ENCODE data around the gene ZG16. TPM values are rescaled to one million over a fixed set of nuclear protein-coding genes. Genes with fewer than 3 reads are reported as not detected.

The ZG16 gene
- total and polyA plus RNA-seq, 12 donors, result 0.01 TPM; not detected in 11

DNA sequence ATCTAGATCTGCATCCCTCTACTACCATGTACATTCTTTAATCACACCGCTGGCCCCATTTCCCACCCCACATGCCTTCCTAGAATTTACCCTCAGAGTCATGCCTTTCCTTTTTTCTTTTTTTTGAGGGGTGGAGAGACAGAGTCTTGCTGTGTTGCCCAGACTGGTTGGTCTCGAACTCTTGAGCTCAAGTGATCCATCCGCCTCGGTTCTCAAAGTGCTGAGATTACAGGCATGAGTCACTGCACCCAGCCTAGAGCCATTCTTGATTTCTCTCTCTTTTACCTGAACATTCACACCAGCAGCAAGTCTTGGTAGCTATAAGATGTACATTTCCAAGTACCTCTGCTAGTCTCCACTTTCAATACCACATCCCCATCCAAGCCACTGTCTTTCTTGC is 40.0 kb downstream of the ZG16 start:
- Histone ChIP-seq H3K27ac (peak overlapping the region in 2 of 10 donors; percentile 2 to 96), H3K4me3 (no peak overlapping the region), H3K4me1 (peaks cover 18 to 80% (median 67%) of the 10 kb centered on the region in 9 donors), H3K9me3 (no peaks in the 10 kb centered on the region), H3K36me3 (peaks cover 0 to 30% (median 0%) of the 10 kb centered on the region in 9 donors), H3K27me3 (no peaks in the 10 kb centered on the region)
- ATAC-seq (no peak), DNase-seq (no peak)
- 91% methylated on average over 4 of the region's 4 CpGs for WGBS, 2 donors
- intact Hi-C loops (cut with DNase I), result loop anchor here in 6 of 10 donors (5.0 to 10.0 kb wide), 5 partner anchors 44 to 837 kb away; partner anchors contain the start of genes CDIPT (in 4 of the 6), FBRS (in 1 of the 6), HIRIP3 (in 1 of the 6) and INO80E (in 1 of the 6)
- TF ChIP-seq, protein P1, sequence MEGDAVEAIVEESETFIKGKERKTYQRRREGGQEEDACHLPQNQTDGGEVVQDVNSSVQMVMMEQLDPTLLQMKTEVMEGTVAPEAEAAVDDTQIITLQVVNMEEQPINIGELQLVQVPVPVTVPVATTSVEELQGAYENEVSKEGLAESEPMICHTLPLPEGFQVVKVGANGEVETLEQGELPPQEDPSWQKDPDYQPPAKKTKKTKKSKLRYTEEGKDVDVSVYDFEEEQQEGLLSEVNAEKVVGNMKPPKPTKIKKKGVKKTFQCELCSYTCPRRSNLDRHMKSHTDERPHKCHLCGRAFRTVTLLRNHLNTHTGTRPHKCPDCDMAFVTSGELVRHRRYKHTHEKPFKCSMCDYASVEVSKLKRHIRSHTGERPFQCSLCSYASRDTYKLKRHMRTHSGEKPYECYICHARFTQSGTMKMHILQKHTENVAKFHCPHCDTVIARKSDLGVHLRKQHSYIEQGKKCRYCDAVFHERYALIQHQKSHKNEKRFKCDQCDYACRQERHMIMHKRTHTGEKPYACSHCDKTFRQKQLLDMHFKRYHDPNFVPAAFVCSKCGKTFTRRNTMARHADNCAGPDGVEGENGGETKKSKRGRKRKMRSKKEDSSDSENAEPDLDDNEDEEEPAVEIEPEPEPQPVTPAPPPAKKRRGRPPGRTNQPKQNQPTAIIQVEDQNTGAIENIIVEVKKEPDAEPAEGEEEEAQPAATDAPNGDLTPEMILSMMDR (IDR thresholded peaks at IDR 0.05), result no peak

GRCh38 chr16:29819506-29819905 is 41.5 kb downstream of the ZG16 start:
- ATAC-seq (no peak), DNase-seq (no peak)
- Histone ChIP-seq H3K27me3 (no peaks in the 10 kb centered on the region), H3K9me3 (no peaks in the 10 kb centered on the region), H3K4me1 (peaks cover 18 to 83% (median 74%) of the 10 kb centered on the region in 9 donors), H3K27ac (peak overlapping the region in 5 of 10 donors; percentile 75 to 94 (median 88)), H3K4me3 (peak overlapping the region in 3 of 10 donors; percentile 67 to 81 (median 76)), H3K36me3 (peaks cover 0 to 35% (median 0%) of the 10 kb centered on the region in 9 donors)
- 83 to 85% methylated on average over 15 of the region's 15 CpGs for WGBS, 2 donors
- intact Hi-C loops (cut with DNase I), result loop anchor here in 6 of 10 donors (5.0 to 10.0 kb wide), 5 partner anchors 43 to 835 kb away; partner anchors contain the start of genes CDIPT (in 4 of the 6), FBRS (in 1 of the 6), HIRIP3 (in 1 of the 6) and INO80E (in 1 of the 6)
- TF ChIP-seq, protein P1 (IDR thresholded peaks at IDR 0.05), result no peak

- Histone ChIP-seq H3K4me3 (peak within 1 kb of the TSS; percentile 44 to 82 (median 72)), H3K36me3 (peaks cover 0 to 35% (median 0%) of the 10 kb centered on the region in 9 donors), H3K27me3 (no peaks in the 10 kb centered on the region), H3K27ac (peak within 1 kb of the TSS; percentile 66 to 94 (median 87)), H3K4me1 (peaks cover 19 to 83% (median 74%) of the 10 kb centered on the region in 9 donors), H3K9me3 (no peaks in the 10 kb centered on the region)
- DNase-seq, result peak; percentile 62 to 63
- ATAC-seq, result peak; percentile 9 to 47 (median 37)
- TF ChIP-seq, protein P1 (IDR thresholded peaks at IDR 0.05), result no peak
- intact Hi-C loops (cut with DNase I), result loop anchor here in 1 of 10 donors (5.0 kb wide), 1 partner anchor 42 kb away; the partner anchor contains the start of gene CDIPT
- 0% methylated on average over 4 of the region's 4 CpGs for WGBS, 2 donors
Observed at GRCh38 chr16:29820271-29820701, 42.2 kb downstream of the ZG16 start, which contains the start of gene MVP. Gene MVP (plus strand): TSS chr16:29820462. CDS start chr16:29830550, 10,088 bp downstream.

DNA sequence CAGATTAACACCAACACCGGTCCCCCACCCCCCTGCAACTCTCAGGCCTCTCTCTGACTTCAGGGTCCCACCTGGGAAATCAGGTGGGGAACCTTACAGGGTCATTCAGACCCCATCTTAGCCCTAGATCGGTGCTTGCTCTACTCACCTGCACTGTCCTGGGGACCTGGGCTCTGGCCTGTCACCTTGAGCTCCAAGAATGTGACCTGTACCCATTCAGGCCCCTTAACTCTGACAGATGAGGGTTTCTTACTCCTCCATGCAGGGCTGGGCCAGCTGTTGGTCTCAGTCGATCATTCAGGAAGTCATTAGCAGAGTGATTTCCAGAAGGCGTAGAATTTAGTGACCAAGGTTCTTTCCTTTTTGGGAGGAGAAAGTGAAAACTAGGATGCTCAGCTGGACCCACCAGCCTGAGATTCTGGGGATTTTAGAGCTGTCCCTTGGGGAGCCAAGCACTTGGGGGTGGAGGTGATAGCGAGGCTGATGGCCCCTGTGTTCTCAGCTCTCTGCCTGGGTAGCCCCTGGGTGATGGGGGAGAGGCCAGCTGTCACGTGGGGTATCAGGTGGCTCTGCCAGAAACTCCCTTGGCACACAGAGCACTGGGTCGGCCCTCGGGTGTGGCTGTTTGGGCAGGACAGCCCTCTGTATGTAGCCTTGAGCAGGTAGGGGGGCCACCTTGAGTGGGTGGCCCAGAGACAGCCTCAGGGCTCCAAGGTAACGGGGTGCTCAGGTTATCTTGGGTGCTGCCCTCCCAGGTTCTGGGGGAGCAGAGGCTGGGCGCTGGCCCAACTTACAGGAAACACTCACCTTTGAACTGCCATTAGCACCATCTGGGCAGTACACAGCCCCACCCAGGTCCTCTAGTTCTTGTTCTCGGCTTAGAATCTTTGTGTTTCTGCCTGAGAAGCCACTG is 42.9 kb downstream of the ZG16 start:
- peak overlapping the region; percentile 66 to 94 (median 87) for H3K27ac ChIP-seq
- H3K36me3 ChIP-seq, result peaks cover 0 to 35% (median 0%) of the 10 kb centered on the region in 9 donors
- ATAC-seq, result peak in 2 of 8 donors; percentile 3 to 5
- peaks cover 25 to 86% (median 79%) of the 10 kb centered on the region in 9 donors for H3K4me1 ChIP-seq
- peak in 1 of 2 donors; percentile 23 for DNase-seq
- no peaks in the 10 kb centered on the region for H3K9me3 ChIP-seq
- TF ChIP-seq, protein P1 (IDR thresholded peaks at IDR 0.05), result no peak
- H3K27me3 ChIP-seq, result no peaks in the 10 kb centered on the region
- 32 to 41% methylated on average over 11 of the region's 11 CpGs for WGBS, 2 donors
- H3K4me3 ChIP-seq, result peak overlapping the region; percentile 44 to 82 (median 72)
- intact Hi-C loops (cut with DNase I), result loop anchor here in 1 of 10 donors (5.0 kb wide), 1 partner anchor 41 kb away; the partner anchor contains the start of gene CDIPT
